Central memory CD8-positive, alpha-beta T cell (primary cell): Measurements from ENCODE around the gene MOSMO.

Experiments used
- ATAC-seq: fragments of 150-1000 bp; cut with Tn5 transposase; replicated peaks from 2 replicates; pipeline ENCODE4 v1.10.0; 2022; ENCODE audit warnings: mild to moderate bottlenecking, moderate FRiP score, moderate number of reproducible peaks; ENCODE audit not compliant: poor library complexity, severe bottlenecking; ENCODE audit errors: extremely low read depth
- DNase-seq, 2 donors: peaks; one replicate each; pipeline ENCODE4 v3.0.0; 2021; ENCODE audit warnings: low spot score in 2 of 2
- H3K27ac Mint-ChIP-seq: one replicate; pipeline ENCODE4 v1.8.0; 2022; ENCODE audit warnings: low read depth, mild to moderate bottlenecking, moderate library complexity, mixed read lengths
- H3K27me3 Mint-ChIP-seq: one replicate; pipeline ENCODE4 v1.8.0; 2022; ENCODE audit warnings: mixed read lengths
- H3K36me3 Mint-ChIP-seq: one replicate; pipeline ENCODE4 v1.8.0; 2022; ENCODE audit warnings: mild to moderate bottlenecking, moderate library complexity, mixed read lengths; ENCODE audit not compliant: insufficient read depth
- H3K4me1 Mint-ChIP-seq: one replicate; pipeline ENCODE4 v1.8.0; 2022; ENCODE audit warnings: mixed read lengths
- H3K4me3 Mint-ChIP-seq: one replicate; pipeline ENCODE4 v1.8.0; 2022; ENCODE audit warnings: mild to moderate bottlenecking, moderate library complexity, mixed read lengths
- H3K9me3 Mint-ChIP-seq: one replicate; pipeline ENCODE4 v1.8.0; 2022; ENCODE audit warnings: mixed read lengths

The MOSMO gene

DNA sequence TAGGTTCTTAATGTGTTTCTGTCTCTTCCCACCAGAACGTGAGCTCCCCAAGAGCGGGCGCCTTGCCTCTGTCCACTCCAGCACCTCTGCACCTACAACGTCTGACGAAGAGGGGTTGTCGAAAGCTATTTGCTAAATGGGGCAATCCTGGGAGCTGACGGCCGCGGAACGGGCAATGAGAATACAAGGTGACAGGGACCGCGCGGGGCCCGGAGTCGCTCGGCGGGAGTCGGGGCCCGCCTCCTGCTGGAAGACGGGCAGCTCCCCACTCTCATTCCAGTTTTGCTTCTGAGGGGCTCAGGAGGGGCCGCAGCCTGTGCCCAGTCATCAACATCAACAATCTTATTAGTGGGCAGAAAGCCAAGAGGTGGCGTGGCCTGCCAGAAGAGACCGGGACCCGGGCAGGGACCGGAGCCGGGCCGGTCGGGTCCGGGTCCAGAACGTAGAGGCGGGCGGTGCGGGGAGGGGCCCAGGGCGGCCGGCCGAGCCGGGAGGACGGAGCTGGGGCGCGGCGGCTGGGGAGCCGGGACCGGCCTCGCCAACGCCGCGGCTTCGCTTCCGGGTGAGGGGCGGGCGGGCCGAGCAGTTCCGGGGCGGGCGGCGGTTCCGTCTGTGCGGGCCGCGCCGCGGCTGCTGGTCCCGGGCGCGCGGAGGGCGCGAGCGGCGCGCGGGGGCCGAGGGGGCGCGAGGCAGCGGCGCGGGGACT is at the start of gene MOSMO:
Gene MOSMO (plus strand): TSS at position 603 of the 706 bp plus-strand sequence. CDS start 191 bp downstream, outside the sequence.
- ATAC-seq (peak; percentile 91), DNase-seq (peak in 1 of 2 donors; percentile 29)
- Mint-ChIP-seq H3K36me3 (peaks cover 4% of the 10 kb centered on the region), H3K9me3 (no peaks in the 10 kb centered on the region), H3K4me3 (peak within 1 kb of the TSS; percentile 88), H3K4me1 (peaks cover 46% of the 10 kb centered on the region), H3K27ac (peak within 1 kb of the TSS; percentile 86), H3K27me3 (no peaks in the 10 kb centered on the region)

DNA sequence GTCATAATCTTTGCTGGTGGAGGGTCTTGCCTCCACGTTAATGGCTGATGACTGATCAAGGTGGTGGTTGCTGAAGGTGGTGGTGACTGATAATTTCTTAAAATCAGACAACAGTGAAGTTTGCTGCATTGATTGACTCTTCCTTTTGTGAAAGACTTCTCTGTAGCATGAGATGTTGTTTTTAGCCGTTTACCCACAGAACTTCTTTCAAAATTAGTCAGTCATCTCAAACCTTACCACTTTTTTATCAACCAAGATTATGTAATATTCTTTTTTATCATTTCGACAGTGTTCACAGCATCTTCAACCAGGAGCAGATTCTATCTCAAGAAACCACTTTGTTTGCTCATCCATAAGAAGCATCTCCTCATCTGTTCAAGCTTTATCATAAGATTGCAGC is 48.9 kb upstream of the MOSMO start:
- DNase-seq, result no peak
- no peaks in the 10 kb centered on the region for H3K9me3 Mint-ChIP-seq
- no peak for ATAC-seq
- H3K4me1 Mint-ChIP-seq, result peaks cover 29% of the 10 kb centered on the region
- H3K27me3 Mint-ChIP-seq, result no peaks in the 10 kb centered on the region
- H3K27ac Mint-ChIP-seq, result no peak overlapping the region
- H3K4me3 Mint-ChIP-seq, result no peak overlapping the region
- peaks cover 64% of the 10 kb centered on the region for H3K36me3 Mint-ChIP-seq

DNA sequence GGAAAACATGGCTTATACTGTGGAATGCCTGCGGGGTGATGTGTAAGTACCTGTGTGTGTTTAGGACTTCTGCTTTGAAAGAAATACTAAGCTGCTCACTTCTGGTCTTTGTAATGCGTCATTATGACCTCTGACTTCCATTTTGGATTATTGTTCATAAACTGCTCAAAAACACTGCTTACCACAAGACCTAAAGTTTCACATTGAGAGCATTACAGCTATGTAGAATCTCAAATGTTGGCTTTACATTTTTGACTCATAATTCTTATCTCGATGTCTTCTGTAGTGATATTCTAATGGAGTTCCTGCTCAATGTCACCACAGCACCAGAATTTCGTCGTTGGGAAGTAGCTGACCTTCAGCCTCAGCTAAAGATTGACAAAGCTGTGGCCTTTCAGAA is 45.4 kb upstream of the MOSMO start:
- peaks cover 85% of the 10 kb centered on the region for H3K36me3 Mint-ChIP-seq
- no peak overlapping the region for H3K27ac Mint-ChIP-seq
- H3K4me3 Mint-ChIP-seq, result no peak overlapping the region
- DNase-seq (no peak), ATAC-seq (no peak)
- peaks cover 11% of the 10 kb centered on the region for H3K4me1 Mint-ChIP-seq
- H3K9me3 Mint-ChIP-seq, result no peaks in the 10 kb centered on the region
- no peaks in the 10 kb centered on the region for H3K27me3 Mint-ChIP-seq

DNA sequence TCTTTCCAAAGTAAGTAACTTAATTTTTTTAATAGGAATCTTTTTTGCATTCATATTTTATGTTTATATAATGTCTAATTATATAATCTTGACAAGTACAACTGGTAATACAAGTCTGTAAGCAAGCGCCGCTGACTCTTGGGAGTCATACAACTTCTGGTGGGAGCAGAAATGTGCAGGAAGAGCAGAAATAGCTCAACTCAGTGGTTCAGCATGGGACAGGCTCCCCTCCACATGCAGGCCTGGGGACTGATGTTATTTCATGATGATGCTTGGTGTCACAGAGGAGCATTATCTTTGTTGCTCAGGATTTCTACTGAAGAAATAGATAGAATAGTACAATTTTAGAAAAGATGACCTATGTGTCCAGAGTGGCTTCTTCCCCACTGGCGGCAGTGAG is 44.0 kb upstream of the MOSMO start:
- H3K4me3 Mint-ChIP-seq, result no peak overlapping the region
- no peak overlapping the region for H3K27ac Mint-ChIP-seq
- peaks cover 86% of the 10 kb centered on the region for H3K36me3 Mint-ChIP-seq
- H3K27me3 Mint-ChIP-seq, result no peaks in the 10 kb centered on the region
- no peaks in the 10 kb centered on the region for H3K9me3 Mint-ChIP-seq
- ATAC-seq (no peak), DNase-seq (no peak)
- peaks cover 6% of the 10 kb centered on the region for H3K4me1 Mint-ChIP-seq

DNA sequence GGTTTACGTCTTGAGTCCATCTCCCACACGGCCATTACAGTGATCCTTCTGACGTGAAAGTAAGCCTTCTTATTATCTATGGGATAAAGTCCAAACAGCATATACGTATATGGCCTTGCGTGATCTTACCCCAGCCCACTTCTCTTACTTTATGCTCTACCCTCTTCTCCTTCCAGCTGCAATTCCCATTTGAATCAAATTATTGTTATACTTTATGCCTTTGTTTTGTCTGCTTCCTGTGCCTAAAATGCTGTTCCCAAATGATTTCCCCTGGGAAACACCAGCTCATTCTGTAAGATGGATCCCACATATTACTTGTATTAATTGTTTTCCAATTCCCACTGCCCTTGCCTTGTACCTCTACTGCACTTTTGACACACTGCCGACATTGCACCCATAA is 43.6 kb upstream of the MOSMO start:
- no peak for ATAC-seq
- peaks cover 3% of the 10 kb centered on the region for H3K4me1 Mint-ChIP-seq
- no peak overlapping the region for H3K27ac Mint-ChIP-seq
- H3K4me3 Mint-ChIP-seq, result no peak overlapping the region
- no peak for DNase-seq
- H3K9me3 Mint-ChIP-seq, result no peaks in the 10 kb centered on the region
- H3K36me3 Mint-ChIP-seq, result peaks cover 85% of the 10 kb centered on the region
- H3K27me3 Mint-ChIP-seq, result no peaks in the 10 kb centered on the region

DNA sequence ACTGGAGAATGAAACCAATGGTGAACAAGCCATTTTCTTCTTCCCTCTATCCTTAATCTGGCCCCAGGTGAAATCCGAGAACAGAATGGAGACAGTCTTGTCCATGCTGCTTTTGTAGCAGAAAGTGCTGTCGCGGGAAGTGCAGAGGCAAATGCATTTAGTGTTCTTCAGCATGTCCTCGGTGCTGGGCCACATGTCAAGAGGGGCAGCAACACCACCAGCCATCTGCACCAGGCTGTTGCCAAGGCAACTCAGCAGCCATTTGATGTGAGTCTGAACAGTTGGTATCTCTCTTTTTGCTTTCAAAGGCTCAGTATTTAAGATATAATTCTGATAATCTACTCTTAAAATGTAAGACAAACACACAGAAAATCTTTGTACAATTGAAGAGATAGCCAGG is 36.1 kb upstream of the MOSMO start:
- H3K4me3 Mint-ChIP-seq, result no peak overlapping the region
- ATAC-seq, result no peak
- H3K27ac Mint-ChIP-seq, result no peak overlapping the region
- H3K27me3 Mint-ChIP-seq, result no peaks in the 10 kb centered on the region
- DNase-seq, result no peak
- H3K4me1 Mint-ChIP-seq, result no peaks in the 10 kb centered on the region
- H3K36me3 Mint-ChIP-seq, result peaks cover 60% of the 10 kb centered on the region
- no peaks in the 10 kb centered on the region for H3K9me3 Mint-ChIP-seq

DNA sequence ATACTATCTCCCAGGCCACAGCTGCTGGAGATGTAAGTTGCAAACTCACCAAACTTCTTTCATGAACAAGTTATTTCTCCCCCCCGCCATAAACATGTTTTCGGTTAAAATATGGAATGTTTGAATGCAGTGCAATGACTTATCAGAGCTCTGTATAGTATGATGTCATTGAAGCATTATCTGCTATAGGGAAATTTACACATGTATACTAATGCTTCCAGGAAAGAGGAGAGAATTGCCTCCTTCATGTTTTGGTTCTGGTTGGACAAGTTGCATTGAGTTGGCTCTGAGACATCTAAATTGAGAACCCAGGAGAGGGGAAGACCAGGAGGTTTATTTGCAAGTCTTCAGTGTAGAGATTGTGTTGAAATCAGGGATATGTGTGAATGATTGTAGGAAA is 34.0 kb upstream of the MOSMO start:
- H3K4me3 Mint-ChIP-seq, result no peak overlapping the region
- ATAC-seq, result no peak
- no peaks in the 10 kb centered on the region for H3K4me1 Mint-ChIP-seq
- no peak overlapping the region for H3K27ac Mint-ChIP-seq
- H3K36me3 Mint-ChIP-seq, result peaks cover 56% of the 10 kb centered on the region
- DNase-seq, result no peak
- no peaks in the 10 kb centered on the region for H3K9me3 Mint-ChIP-seq
- no peaks in the 10 kb centered on the region for H3K27me3 Mint-ChIP-seq

DNA sequence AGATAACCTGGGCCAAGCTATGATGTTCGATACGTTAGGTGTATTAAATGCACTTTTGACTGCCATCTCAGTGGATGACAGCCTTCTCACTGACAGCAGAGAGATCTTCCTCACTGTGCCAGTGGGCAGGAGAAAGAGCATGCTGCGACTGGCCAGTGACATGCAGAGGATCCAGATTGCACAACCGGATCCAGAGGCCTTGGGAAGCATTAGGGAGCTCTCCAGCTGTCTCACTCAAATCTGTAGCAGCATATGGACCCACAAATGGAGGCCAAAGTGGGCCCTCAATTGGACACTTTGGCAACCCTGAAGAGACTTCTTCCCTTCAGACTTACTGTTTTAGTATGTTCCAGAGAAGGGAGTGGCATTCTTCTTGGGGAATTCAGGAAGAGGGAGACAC is 27.9 kb upstream of the MOSMO start:
- DNase-seq (no peak), ATAC-seq (no peak)
- H3K9me3 Mint-ChIP-seq, result no peaks in the 10 kb centered on the region
- H3K27me3 Mint-ChIP-seq, result no peaks in the 10 kb centered on the region
- H3K4me3 Mint-ChIP-seq, result no peak overlapping the region
- H3K27ac Mint-ChIP-seq, result no peak overlapping the region
- H3K36me3 Mint-ChIP-seq, result peaks cover 78% of the 10 kb centered on the region
- H3K4me1 Mint-ChIP-seq, result no peaks in the 10 kb centered on the region

DNA sequence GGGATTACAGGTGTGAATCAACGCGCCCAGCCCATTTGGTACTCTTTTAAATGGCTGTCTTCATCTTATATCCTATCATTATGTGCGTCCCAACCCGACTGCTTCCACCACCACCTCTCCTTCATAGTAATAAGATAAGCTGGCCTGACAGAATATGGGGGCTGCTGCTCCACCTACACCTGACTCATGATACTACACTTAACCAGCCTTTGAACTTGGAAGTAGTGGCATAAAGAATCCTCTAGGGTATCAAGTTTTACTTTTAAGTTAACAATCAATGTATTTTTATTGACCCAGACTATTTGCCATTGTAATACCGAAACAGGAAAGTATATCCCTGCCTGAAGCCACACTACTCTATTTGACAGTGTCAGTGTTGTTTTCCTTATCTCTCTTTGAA is 25.8 kb upstream of the MOSMO start:
- DNase-seq (no peak), ATAC-seq (no peak)
- Mint-ChIP-seq H3K27me3 (no peaks in the 10 kb centered on the region), H3K4me1 (no peaks in the 10 kb centered on the region), H3K27ac (no peak overlapping the region), H3K36me3 (peaks cover 70% of the 10 kb centered on the region), H3K9me3 (no peaks in the 10 kb centered on the region), H3K4me3 (no peak overlapping the region)

DNA sequence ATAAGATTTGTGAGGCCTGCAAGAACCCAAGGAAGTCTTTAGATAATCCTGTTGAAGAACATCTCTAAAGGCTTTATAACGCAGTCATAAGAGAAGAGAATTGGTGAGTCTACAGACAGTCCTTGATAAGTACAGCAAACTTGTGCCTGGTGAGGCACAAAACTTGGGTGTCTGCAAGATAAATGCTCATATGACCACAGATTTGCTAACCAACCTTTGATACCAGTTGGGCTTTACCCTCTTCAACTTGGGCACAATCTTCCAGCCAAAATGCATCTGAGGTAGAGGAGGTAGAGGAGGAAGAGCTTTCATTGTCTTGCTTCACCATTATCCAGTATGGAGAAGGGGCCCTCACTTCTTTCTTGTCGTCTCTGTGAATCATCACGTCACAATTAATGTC is 23.8 kb upstream of the MOSMO start:
- peaks cover 56% of the 10 kb centered on the region for H3K36me3 Mint-ChIP-seq
- H3K4me3 Mint-ChIP-seq, result no peak overlapping the region
- ATAC-seq (no peak), DNase-seq (no peak)
- no peaks in the 10 kb centered on the region for H3K9me3 Mint-ChIP-seq
- no peaks in the 10 kb centered on the region for H3K4me1 Mint-ChIP-seq
- H3K27ac Mint-ChIP-seq, result no peak overlapping the region
- H3K27me3 Mint-ChIP-seq, result no peaks in the 10 kb centered on the region

DNA sequence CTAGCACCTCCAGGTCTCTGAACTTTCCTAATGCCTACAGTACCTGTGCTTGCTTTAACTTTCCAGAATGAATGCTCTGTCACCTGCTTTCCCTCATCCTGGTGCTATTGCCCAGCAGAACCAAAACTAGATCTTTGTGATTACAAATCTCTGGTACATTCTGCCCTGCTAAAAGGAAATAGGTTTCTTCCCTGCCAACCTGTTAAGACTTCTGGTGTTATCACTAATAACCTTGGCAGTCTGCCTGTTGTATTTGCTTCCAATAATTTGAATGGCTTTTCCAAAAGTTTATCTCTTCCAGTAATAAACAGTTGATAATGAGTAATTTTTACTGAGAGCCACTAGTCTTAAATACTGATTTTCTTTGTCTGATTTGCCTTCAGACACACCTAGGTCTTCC is 22.4 kb upstream of the MOSMO start:
- DNase-seq (no peak), ATAC-seq (no peak)
- Mint-ChIP-seq H3K4me1 (no peaks in the 10 kb centered on the region), H3K27me3 (no peaks in the 10 kb centered on the region), H3K4me3 (no peak overlapping the region), H3K9me3 (no peaks in the 10 kb centered on the region), H3K36me3 (peaks cover 41% of the 10 kb centered on the region), H3K27ac (no peak overlapping the region)

DNA sequence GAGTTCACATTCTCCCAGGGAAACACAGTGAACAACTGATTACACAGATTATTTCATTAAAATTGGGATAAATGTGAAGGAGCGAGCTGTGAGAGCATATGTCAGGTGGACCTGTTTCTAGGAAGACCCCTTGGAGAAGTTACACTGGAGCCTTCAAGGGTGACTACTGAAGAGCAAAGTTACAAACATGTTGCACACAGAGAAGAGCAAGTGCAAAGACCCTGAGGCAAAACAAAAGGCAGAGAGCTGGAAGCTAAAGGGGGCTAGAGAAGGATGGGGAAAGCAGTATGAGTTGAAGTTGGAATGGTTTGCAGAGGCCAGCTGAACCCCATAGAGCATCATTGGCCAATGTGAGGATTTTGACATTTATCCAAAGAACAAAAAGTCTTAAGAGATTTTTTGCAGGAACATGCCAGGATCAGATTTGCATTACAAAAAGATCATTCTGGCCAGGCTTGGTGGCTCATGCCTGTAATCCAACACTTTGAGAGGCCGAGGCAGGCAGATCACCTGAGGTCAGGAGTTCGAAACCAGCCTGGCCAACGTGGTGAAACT is 21.1 kb upstream of the MOSMO start:
- no peaks in the 10 kb centered on the region for H3K9me3 Mint-ChIP-seq
- no peaks in the 10 kb centered on the region for H3K4me1 Mint-ChIP-seq
- ATAC-seq (no peak), DNase-seq (no peak)
- no peak overlapping the region for H3K27ac Mint-ChIP-seq
- H3K27me3 Mint-ChIP-seq, result no peaks in the 10 kb centered on the region
- H3K36me3 Mint-ChIP-seq, result peaks cover 32% of the 10 kb centered on the region
- H3K4me3 Mint-ChIP-seq, result no peak overlapping the region

DNA sequence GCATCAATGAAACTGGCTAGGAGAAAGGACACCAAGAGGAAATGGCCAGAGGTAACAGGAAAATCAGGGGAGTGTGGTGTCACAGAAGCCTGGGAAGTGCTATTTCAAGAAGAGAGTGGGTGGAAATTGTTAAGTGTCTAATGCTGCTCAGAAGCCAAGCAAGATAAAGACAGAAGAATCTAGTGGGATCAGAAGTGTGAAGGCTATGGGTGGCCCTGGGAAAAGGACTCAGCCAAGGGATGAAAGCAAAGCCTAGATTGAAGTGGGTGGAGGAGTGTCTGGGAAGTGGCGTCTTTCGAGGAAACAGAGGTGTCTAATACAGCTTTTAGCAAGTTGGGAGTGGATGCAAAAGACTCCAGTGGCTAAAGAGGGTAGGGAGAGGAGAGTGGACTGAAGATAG is 20.4 kb upstream of the MOSMO start:
- Mint-ChIP-seq H3K27ac (no peak overlapping the region), H3K9me3 (no peaks in the 10 kb centered on the region), H3K27me3 (no peaks in the 10 kb centered on the region), H3K36me3 (peaks cover 25% of the 10 kb centered on the region), H3K4me1 (no peaks in the 10 kb centered on the region), H3K4me3 (no peak overlapping the region)
- no peak for DNase-seq
- ATAC-seq, result no peak
